ENCODE measurements around the gene FBXL17.

DNA sequence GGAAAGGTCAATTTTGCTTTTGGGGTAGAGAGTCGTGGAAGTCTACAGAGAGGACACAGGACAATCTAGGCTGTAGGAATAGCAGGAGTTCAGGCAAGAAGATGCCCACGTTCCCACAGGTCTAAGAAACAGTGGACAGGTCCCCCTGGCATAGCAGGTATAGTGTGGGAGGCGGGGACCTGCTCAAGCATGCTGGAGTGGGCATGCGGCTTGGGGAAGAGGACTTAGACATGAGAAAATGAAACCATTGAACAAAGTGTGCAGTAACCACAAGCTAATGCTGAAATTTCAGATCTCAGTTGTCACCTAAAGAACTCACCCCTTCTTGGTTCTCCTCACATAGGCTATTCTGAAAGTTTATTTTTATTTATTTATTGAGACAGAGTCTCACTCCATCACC lies 568.3 kb downstream of the FBXL17 start:
- no peak for TF ChIP-seq POLR2A (IDR thresholded peaks at IDR 0.05)
- TF ChIP-seq, protein P1, sequence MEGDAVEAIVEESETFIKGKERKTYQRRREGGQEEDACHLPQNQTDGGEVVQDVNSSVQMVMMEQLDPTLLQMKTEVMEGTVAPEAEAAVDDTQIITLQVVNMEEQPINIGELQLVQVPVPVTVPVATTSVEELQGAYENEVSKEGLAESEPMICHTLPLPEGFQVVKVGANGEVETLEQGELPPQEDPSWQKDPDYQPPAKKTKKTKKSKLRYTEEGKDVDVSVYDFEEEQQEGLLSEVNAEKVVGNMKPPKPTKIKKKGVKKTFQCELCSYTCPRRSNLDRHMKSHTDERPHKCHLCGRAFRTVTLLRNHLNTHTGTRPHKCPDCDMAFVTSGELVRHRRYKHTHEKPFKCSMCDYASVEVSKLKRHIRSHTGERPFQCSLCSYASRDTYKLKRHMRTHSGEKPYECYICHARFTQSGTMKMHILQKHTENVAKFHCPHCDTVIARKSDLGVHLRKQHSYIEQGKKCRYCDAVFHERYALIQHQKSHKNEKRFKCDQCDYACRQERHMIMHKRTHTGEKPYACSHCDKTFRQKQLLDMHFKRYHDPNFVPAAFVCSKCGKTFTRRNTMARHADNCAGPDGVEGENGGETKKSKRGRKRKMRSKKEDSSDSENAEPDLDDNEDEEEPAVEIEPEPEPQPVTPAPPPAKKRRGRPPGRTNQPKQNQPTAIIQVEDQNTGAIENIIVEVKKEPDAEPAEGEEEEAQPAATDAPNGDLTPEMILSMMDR (IDR thresholded peaks at IDR 0.05), result no peak
